Hippocampal formation (tissue), 2 donors: Measurements from ENCODE around the gene RBM10.

Experiments used
- DNase-seq, 2 donors: peaks; one replicate each; lab custom pipeline; 2025; lab: John Stamatoyannopoulos, UW

RBM10 gene

DNA sequence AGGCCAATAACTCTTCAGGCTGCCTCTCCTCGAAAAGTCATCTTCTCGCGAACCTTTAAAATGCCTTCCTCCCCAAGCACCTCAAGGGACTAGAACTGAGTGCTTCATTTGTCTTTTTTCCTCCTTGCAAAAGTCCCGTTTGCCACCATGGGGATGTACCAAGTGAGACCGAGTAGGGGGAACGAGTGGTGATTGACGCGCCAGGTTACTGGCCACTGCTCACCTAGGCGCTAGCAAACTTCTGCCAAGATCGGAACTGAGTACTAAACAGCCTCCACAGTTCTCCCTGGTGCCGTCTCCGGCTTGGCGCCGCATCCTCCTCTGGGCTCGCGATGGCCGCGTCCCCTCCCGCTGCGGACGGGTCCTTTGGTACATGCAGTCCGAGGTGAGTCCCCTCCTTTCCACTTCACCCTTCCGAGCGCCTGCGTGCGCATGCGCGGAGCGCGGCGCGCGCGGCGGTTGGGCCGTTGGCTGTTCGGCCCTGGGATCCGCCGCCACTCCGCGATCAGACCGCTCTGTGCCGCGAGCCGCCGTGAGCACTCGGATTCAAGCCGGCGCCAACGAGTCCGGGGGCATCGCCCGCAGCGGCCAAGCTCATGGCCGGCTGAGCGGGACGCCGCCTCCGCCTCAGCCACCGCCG lies 73.4 kb downstream of the RBM10 start, which contains the start of gene CDK16:
CDK16 (plus strand) TSS at position 402 of the 640 bp plus-strand sequence. CDS start 4,877 bp downstream, outside the sequence.
- DNase-seq, result peak; percentile 83 to 87

DNA sequence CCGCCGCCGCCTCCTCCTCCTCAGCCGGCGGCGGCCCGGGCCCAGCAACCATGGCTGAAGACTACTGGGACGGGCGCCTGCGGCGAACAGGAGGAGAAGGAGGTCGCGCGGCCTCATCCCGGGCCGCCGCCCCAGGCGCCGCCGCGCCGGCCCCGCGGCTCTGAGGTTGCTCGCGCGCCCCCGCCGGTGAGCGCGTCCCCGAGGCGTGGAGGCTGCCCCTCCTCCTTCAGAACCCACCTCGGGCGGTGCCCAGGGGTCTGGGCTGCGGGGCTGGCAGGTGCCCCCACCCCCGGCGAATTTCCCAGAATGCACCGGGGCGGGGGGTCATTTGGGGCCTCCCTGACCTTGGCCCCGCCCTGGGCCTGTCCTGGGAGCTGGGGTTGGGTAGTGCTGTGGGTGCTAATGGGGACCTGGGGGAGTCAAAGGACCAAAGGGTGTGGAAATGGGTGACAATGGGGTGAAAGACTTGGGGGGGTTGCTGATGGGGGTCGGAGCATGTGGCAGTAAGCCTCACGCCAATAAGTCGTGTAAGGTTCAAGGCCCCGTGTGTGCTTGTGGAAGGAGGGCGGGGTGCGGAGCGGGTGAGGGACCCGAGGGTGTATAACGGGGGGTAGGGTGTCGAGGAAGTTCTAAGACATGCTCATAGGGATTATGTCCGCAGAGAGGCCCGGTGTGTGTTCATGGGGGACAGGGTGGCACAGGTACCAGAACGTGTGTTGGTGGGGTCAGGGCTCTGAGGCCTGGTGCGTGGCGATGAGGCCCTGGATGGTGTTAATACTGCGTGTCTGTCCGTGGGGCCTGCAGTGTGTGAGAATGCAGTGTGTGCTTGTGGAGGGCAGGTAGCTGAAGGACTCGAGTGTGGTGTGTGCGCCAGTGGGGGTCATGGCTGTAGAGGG lies 74.1 kb downstream of the RBM10 start:
- DNase-seq, result no peak

GRCh38 chrX:47221756-47222155 lies 76.7 kb downstream of the RBM10 start:
- DNase-seq, result no peak

DNA sequence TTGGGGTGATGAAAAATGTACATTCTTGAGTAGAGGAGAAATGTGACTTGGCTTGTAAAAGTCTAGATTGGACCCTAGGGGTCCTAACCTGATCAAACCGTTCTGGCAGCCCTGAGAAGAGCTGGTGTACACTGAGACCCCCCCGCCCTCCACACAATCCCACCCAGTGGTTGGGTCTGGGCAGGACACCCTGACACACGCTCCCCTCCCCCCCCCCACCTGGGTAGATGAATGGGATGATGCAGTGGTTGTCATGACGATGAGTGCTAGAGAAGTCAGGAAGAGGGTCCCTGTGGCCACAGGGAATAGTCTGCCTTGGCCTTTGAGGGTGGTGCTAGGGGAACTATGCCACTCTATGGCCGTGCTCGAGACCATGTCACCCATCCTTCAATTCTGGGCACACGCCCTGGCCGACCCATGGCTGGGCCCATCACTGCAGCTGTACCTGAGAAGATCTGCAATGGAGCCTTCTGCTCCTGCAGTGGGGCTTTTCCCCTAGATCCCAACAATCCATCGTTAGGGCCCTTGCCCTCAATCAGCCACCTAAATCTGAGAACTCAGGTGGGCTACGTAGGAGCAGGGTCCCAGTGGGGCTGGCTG lies 77.8 kb downstream of the RBM10 start:
- no peak for DNase-seq

GRCh38 chrX:47223476-47224250 lies 78.6 kb downstream of the RBM10 start:
- DNase-seq, result no peak

DNA sequence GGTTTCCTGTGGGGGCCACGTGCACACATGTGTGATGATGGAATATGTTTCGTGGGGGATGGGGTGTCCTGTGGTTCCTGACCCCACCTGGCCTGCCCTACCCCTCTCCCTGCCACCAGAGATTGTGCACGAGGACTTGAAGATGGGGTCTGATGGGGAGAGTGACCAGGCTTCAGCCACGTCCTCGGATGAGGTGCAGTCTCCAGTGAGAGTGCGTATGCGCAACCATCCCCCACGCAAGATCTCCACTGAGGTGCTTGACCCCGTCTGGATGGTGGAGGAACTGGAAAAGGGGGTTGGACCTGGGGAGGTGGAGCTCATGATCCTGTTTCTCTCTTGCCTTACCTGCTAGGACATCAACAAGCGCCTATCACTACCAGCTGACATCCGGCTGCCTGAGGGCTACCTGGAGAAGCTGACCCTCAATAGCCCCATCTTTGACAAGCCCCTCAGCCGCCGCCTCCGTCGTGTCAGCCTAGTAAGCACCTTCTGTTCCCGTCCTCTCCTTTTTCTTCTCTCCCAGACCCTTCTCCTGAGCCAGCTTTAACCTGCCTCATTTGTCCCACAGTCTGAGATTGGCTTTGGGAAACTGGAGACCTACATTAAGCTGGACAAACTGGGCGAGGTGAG lies 79.4 kb downstream of the RBM10 start:
- DNase-seq, result no peak

GRCh38 chrX:47224896-47225290 lies 79.9 kb downstream of the RBM10 start:
- no peak for DNase-seq

DNA sequence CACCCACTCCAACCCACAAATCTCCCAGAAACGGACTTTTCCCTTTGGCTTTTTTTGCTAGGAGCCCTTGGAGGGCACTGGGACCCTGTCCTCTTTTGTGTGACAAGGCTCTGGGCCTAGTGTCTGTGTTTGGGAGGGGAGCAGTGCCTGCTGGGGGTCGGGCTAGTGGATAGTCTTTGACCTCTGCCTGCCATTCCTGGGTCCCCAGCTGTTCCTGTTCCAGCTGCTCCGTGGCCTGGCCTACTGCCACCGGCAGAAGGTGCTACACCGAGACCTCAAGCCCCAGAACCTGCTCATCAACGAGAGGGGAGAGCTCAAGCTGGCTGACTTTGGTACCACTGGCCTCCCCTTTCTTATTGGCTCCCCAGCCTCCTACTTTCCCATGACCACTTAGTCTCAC lies 81.0 kb downstream of the RBM10 start:
- DNase-seq, result no peak

DNA sequence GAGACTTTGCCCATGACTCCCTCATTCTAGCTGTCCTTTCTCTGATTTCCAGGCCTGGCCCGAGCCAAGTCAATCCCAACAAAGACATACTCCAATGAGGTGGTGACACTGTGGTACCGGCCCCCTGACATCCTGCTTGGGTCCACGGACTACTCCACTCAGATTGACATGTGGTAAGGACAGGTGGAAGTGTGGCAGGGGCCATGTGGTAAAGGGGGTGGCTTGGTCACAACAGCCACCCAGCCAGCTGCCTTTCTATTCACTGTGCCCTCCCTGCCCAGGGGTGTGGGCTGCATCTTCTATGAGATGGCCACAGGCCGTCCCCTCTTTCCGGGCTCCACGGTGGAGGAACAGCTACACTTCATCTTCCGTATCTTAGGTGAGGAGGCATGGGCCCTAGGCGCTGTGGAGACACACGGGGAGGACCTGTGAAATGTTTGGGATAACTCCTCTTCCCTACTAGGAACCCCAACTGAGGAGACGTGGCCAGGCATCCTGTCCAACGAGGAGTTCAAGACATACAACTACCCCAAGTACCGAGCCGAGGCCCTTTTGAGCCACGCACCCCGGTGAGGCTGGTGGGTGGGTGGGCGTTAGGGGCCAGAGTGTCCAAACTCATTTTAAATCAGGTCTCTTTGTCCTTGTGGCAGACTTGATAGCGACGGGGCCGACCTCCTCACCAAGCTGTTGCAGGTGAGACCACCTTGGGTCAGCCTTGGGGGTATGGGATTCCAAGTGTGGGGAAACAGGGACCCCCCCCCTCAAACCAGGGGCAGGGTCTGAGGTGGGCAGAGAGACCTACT lies 81.7 kb downstream of the RBM10 start:
- DNase-seq, result no peak

GRCh38 chrX:47227334-47227583 lies 82.2 kb downstream of the RBM10 start:
- DNase-seq, result no peak

- no peak for DNase-seq
Measured at GRCh38 chrX:47228550-47229270, 83.7 kb downstream of the RBM10 start.

DNA sequence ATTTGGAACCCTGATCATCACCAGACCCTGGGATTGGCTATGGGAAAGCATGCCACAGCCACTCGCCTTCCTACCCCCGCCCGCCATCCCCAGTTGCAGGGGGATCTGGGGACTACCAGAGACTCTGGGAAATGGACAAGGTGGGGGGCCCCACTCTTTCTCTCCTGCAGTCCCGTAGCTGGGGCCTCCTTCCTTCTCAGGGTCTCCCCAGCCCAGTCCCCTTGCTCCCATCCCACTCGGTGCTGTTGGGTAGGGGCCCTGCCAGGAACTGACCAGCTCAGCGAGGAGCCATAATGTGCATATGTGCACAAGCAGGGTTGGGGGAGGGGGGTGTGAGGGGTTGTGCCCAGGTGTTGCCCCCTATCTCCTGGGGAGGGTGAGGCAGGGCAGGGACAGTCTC lies 84.4 kb downstream of the RBM10 start:
- no peak for DNase-seq

- DNase-seq, result no peak
Measured at GRCh38 chrX:47230136-47230868, 85.3 kb downstream of the RBM10 start.

DNA sequence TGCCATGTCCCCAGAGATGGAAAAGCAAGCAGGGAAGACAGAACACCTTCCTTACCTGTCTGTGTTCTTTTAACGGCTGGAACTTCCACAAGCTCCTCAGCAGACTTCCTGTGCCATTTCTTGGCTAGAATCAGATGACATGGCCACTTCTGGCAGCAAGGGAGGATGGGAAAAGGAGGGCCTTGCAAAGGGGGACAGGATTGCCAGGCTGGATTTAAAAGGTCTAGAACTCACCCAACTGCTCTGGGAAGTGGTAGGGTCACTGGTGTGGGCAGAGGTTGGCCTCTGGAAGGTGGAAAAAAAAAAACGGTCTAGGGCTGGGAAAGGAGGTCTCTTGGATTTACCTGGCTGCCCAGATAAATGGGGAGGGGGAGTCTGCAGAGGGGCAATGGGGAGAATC lies 86.1 kb downstream of the RBM10 start:
- no peak for DNase-seq

- DNase-seq, result no peak
Measured at GRCh38 chrX:47232197-47232802, 87.3 kb downstream of the RBM10 start.

GRCh38 chrX:47232803-47233332 lies 87.8 kb downstream of the RBM10 start, which contains the start of gene USP11:
TSS of gene USP11 (plus strand) at chrX:47233009. CDS start at chrX:47233044, 35 bp downstream.
- peak in 1 of 2 donors; percentile 44 for DNase-seq

GRCh38 chrX:47233333-47234113 lies 88.5 kb downstream of the RBM10 start:
- peak; percentile 89 to 96 for DNase-seq

DNA sequence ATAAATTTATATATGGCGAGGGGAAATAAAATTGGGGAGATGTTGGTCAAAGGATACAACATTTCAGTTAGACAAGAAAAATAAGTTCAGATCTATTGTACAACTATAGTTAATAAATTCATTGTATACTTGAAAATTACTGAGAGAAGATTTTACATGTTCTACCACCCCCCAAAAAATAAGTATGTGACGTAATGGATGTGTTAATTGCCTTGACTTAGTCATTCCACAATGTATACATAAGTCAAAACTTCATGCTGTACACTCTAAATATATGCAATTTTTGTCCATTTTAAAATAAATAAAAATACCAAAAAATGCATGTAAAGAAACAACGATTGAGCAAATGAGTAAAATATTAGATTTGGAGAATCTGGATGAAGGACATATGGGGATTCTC lies 89.6 kb downstream of the RBM10 start:
- DNase-seq, result no peak
